Natural killer cell (primary cell): Measurements from ENCODE around the gene CDC42SE2. TPM values are rescaled to one million over a fixed set of nuclear protein-coding genes. Genes with fewer than 3 reads are reported as not detected.
A peak's percentile ranks its signal among the peaks of the same experiment; 100 is the strongest.

Experiments
- ATAC-seq, 3 donors: fragments of 150-1000 bp in 2 of 3; fragments of 200-7000 bp in 1 of 3; cut with Tn5 transposase; 1 replicate in 1 of 3; 2 replicates in 2 of 3; pipeline ENCODE4 v1.10.0; 2021; ENCODE audit warnings: mild to moderate bottlenecking in 2 of 3, moderate library complexity in 2 of 3
- DNase-seq, 2 donors: peaks; one replicate each; pipeline versions ENCODE4 v3.0.0 to v3.0.0-alpha.2; 2013 to 2021; ENCODE audit warnings: mixed read lengths in 1 of 2
- H3K27ac ChIP-seq: one replicate; pipeline ENCODE4 v1.5.1; 2013; ENCODE audit warnings: mild to moderate bottlenecking, low read length
- H3K27me3 ChIP-seq: one replicate; pipeline ENCODE4 v1.6.1; 2013; ENCODE audit warnings: low read length; ENCODE audit not compliant: control insufficient read depth, insufficient read depth
- H3K36me3 ChIP-seq: one replicate; pipeline ENCODE4 v1.6.1; 2013; ENCODE audit warnings: low read length; ENCODE audit not compliant: control insufficient read depth, insufficient read depth
- H3K4me1 ChIP-seq: one replicate; pipeline ENCODE4 v1.6.1; 2013; ENCODE audit warnings: low read length; ENCODE audit not compliant: control insufficient read depth, insufficient read depth
- H3K4me3 ChIP-seq: one replicate; pipeline ENCODE4 v1.5.1; 2013; ENCODE audit warnings: low read length
- H3K9me3 ChIP-seq: one replicate; pipeline ENCODE4 v1.6.1; 2013; ENCODE audit warnings: low read length; ENCODE audit not compliant: control insufficient read depth, insufficient read depth
- H3K27ac Mint-ChIP-seq, 2 donors: one replicate each; pipeline ENCODE4 v1.8.0; 2022; ENCODE audit warnings: mild to moderate bottlenecking in 2 of 2, mixed read lengths in 2 of 2, moderate library complexity in 1 of 2
- H3K27me3 Mint-ChIP-seq, 2 donors: one replicate each; pipeline ENCODE4 v1.8.0; 2022; ENCODE audit warnings: low read depth in 2 of 2, mixed read lengths in 2 of 2
- H3K36me3 Mint-ChIP-seq: one replicate; pipeline ENCODE4 v1.8.0; 2022; ENCODE audit warnings: mixed read lengths
- H3K4me1 Mint-ChIP-seq, 2 donors: one replicate each; pipeline ENCODE4 v1.8.0; 2022; ENCODE audit warnings: mixed read lengths in 2 of 2
- H3K4me3 Mint-ChIP-seq: one replicate; pipeline ENCODE4 v1.8.0; 2022; ENCODE audit warnings: mild to moderate bottlenecking, moderate library complexity, mixed read lengths
- H3K9me3 Mint-ChIP-seq, 2 donors: one replicate each; pipeline ENCODE4 v1.8.0; 2022; ENCODE audit warnings: mixed read lengths in 2 of 2
- WGBS: methylation state at CpG from one replicate; pipeline ENCODE4 v1.1.7; 2013; ENCODE audit warnings: missing lambda C conversion rate; ENCODE audit not compliant: insufficient coverage; 5-methylcytosine and 5-hydroxymethylcytosine counted together
- intact Hi-C: fragments of 100-400 bp; cut with micrococcal nuclease; formaldehyde crosslinking; loops from one replicate; pipeline ENCODE4 v1.14.2; 2022
- total RNA-seq, 4 donors: library from RNA; stranded (reverse); fragments of 120-200 nt in 1 of 4; gene quantifications; one replicate each; pipeline versions ENCODE4 v1.2.3 to v1.2.4, GENCODE V29; 2013 to 2022
- TF ChIP-seq, protein P1 (sequence below): fragments of 200-600 bp; IDR thresholded peaks from one replicate; pipeline ENCODE4 v1.8.0; 2022; ENCODE audit warnings: antibody characterized with exemption

The CDC42SE2 gene
- total RNA-seq, 3 donors from 2014 or later (not counting 1 experiment from before 2014, with no cell fraction given) = 140 to 183 (median 166) TPM

DNA sequence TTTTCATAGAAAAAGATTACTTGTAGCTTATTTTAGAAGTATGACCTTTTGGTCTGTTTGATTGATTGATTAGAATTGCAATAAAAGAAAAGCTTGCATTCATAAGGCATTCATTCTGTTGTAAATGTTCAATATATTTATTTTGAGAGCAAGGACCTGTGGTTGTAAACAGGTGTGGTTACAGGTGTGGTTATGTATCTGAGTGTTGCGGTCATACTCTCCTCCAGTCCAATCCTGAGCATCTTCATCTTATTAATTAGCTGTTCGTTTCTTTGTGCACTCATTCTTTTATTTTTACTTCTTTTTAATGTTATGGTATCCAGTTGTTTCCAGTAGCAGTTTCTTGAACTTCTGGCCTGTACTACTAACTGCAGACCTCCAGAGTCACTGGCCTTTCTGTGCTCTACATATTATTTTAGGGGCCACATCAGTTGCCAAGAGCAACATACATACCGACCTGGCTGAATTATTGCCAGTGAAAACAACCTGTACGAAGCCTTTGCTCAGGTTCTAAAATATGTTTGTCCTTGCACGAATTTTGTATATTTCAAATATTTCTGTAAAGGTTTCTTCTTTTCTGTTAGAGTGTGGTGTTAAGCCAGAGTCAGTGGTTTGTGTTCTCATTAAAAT is 128.7 kb downstream of the CDC42SE2 start:
- H3K9me3 ChIP-seq = no peaks in the 10 kb centered on the region
- H3K4me3 ChIP-seq = no peak overlapping the region
- TF ChIP-seq, protein P1, sequence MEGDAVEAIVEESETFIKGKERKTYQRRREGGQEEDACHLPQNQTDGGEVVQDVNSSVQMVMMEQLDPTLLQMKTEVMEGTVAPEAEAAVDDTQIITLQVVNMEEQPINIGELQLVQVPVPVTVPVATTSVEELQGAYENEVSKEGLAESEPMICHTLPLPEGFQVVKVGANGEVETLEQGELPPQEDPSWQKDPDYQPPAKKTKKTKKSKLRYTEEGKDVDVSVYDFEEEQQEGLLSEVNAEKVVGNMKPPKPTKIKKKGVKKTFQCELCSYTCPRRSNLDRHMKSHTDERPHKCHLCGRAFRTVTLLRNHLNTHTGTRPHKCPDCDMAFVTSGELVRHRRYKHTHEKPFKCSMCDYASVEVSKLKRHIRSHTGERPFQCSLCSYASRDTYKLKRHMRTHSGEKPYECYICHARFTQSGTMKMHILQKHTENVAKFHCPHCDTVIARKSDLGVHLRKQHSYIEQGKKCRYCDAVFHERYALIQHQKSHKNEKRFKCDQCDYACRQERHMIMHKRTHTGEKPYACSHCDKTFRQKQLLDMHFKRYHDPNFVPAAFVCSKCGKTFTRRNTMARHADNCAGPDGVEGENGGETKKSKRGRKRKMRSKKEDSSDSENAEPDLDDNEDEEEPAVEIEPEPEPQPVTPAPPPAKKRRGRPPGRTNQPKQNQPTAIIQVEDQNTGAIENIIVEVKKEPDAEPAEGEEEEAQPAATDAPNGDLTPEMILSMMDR = no peak
- DNase-seq = peak in 1 of 2 donors; percentile 55
- Mint-ChIP-seq H3K4me1 (peaks cover 27 to 28% of the 10 kb centered on the region in 2 donors), H3K4me3 (no peak overlapping the region), H3K27me3 (no peaks in the 10 kb centered on the region), H3K36me3 (peaks cover 24% of the 10 kb centered on the region), H3K27ac (peak overlapping the region; percentile 73 to 95), H3K9me3 (no peaks in the 10 kb centered on the region)
- H3K4me1 ChIP-seq = no peaks in the 10 kb centered on the region
- H3K27me3 ChIP-seq = no peaks in the 10 kb centered on the region
- intact Hi-C loops = no loop called here
- ATAC-seq = no peak
- H3K36me3 ChIP-seq = peaks cover 88% of the 10 kb centered on the region
- peak overlapping the region; percentile 4 for H3K27ac ChIP-seq
- WGBS = 88% methylated on average over 2 of the region's 5 CpGs

DNA sequence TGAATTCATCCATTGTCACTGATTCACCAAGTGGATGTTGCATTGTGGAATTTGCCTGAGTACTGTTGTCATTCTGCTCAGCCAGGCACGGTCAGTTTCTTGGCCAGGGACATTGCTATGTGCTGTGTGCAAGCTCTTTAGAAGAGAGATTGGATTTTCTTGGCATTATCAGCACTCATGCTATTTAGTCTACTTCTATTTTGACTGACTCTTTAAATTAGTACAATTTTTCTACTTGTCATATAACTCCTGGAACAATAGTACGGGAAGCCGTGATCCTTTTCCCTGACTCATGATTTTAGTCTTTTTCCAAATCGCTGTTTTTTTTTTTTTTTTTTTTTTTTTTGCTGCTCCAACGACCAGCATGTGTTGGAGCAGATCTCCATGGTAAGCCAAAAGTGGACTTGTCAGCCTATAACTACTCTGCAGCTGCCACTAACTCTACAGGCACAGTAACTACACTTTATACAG is 129.7 kb downstream of the CDC42SE2 start:
- Mint-ChIP-seq H3K27me3 (no peaks in the 10 kb centered on the region), H3K27ac (peak overlapping the region; percentile 73 to 95), H3K4me1 (peaks cover 27 to 28% of the 10 kb centered on the region in 2 donors), H3K36me3 (peaks cover 29% of the 10 kb centered on the region), H3K4me3 (no peak overlapping the region), H3K9me3 (no peaks in the 10 kb centered on the region)
- Histone ChIP-seq H3K27me3 (no peaks in the 10 kb centered on the region), H3K4me1 (no peaks in the 10 kb centered on the region), H3K36me3 (peaks cover 89% of the 10 kb centered on the region), H3K9me3 (no peaks in the 10 kb centered on the region), H3K27ac (peak overlapping the region; percentile 71), H3K4me3 (no peak overlapping the region)
- ATAC-seq (no peak), DNase-seq (no peak)
- TF ChIP-seq, protein P1 = no peak
- intact Hi-C loops = no loop called here
- 81% methylated on average over 4 of the region's 5 CpGs for WGBS

DNA sequence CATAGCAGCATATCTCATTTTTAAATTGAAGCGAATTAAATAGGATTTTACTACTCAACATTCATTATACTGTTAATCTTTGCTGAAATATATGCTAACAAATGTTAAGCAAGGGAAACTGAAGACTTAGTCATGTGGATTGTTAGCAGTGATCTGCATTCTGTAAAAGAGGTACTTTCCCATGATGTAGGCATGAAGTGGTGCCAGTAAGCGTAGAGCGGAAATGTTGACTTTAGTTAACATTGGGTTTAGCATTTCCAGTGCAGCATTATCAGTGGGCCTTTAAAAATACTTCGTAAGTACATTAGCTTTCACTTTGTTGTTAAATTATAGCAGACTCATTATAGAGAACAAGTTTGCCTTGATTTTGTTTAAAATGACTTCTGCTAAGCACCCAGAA is 130.3 kb downstream of the CDC42SE2 start:
- peaks cover 30% of the 10 kb centered on the region for H3K36me3 Mint-ChIP-seq
- H3K4me1 Mint-ChIP-seq = peaks cover 27 to 28% of the 10 kb centered on the region in 2 donors
- Histone ChIP-seq H3K9me3 (no peaks in the 10 kb centered on the region), H3K4me3 (no peak overlapping the region), H3K27ac (peak overlapping the region; percentile 71), H3K4me1 (no peaks in the 10 kb centered on the region), H3K27me3 (no peaks in the 10 kb centered on the region), H3K36me3 (peaks cover 91% of the 10 kb centered on the region)
- H3K4me3 Mint-ChIP-seq = no peak overlapping the region
- 73% methylated on average over 2 of the region's 4 CpGs for WGBS
- DNase-seq = peak in 1 of 2 donors; percentile 90
- intact Hi-C loops = no loop called here
- H3K9me3 Mint-ChIP-seq = no peaks in the 10 kb centered on the region
- no peaks in the 10 kb centered on the region for H3K27me3 Mint-ChIP-seq
- peak overlapping the region; percentile 73 to 95 for H3K27ac Mint-ChIP-seq
- peak; percentile 71 to 93 (median 85) for ATAC-seq
- TF ChIP-seq, protein P1 = no peak
